ENCODE data around the gene SEPTIN10.

GRCh38 chr2:109494351-109494750 lies 119.4 kb downstream of the SEPTIN10 start:
- TF ChIP-seq CTCF (conservative IDR thresholded peaks at IDR 0.05 in 1 of 2, IDR thresholded peaks at IDR 0.05 in 1 of 2; ENCODE audit: extremely low read depth in 1 of 2, insufficient read depth in 1 of 2, low read depth in 1 of 2, low read length in 2 of 2) = no peak
- TF ChIP-seq EZH2 (IDR thresholded peaks at IDR 0.05; ENCODE audit: borderline replicate concordance, low read length) = no peak

All from mammary epithelial cell (primary cell).